Thyroid gland (tissue), 4 donors: Measurements from ENCODE around the gene LSM14A. TPM values are rescaled to one million over a fixed set of nuclear protein-coding genes. Genes with fewer than 3 reads are reported as not detected.

Experiments used
- DNase-seq, 2 donors: peaks; one replicate each; pipeline ENCODE4 v3.0.0-alpha.2; 2019
- H3K27ac ChIP-seq, 3 donors: fragments of 200-600 bp; sonication (generic); 1 replicate in 2 of 3; 2 replicates in 1 of 3; pipeline ENCODE4 v1.5.1; 2016 to 2019; ENCODE audit warnings: mild to moderate bottlenecking in 1 of 3, moderate library complexity in 1 of 3
- H3K27me3 ChIP-seq: fragments of 200-600 bp; sonication (generic); one replicate; pipeline ENCODE4 v1.5.1; 2019
- H3K36me3 ChIP-seq, 2 donors: fragments of 200-600 bp; sonication (generic); one replicate each; pipeline ENCODE4 v1.5.1; 2016 to 2019
- H3K4me1 ChIP-seq, 2 donors: fragments of 200-600 bp; sonication (generic); one replicate each; pipeline ENCODE4 v1.5.1; 2017 to 2019
- H3K4me3 ChIP-seq, 3 donors: fragments of 200-600 bp; sonication (generic); replicated peaks in 1 of 3; 1 replicate in 2 of 3; 2 replicates in 1 of 3; pipeline ENCODE4 v1.5.1; 2016; ENCODE audit warnings: mild to moderate bottlenecking in 1 of 3
- H3K9me3 ChIP-seq: fragments of 200-600 bp; sonication (generic); one replicate; pipeline ENCODE4 v1.5.1; 2017
- CTCF ChIP-seq, 6 experiments: fragments of 200-600 bp in 3 of 6; fragments of 450-650 bp in 3 of 6; sonication (generic) in 3 of 6; IDR thresholded peaks; one replicate each; pipeline ENCODE4 v1.5.1; 2016 to 2019; ENCODE audit warnings: antibody characterized with exemption in 6 of 6, mild to moderate bottlenecking in 2 of 6, inconsistent platforms in 1 of 6, moderate library complexity in 1 of 6
- POLR2A ChIP-seq, 2 donors: fragments of 450-650 bp; IDR thresholded peaks; one replicate each; pipeline ENCODE4 v1.6.1; 2017; ENCODE audit warnings: antibody characterized with exemption in 2 of 2, mild to moderate bottlenecking in 2 of 2, moderate library complexity in 1 of 2
- WGBS, 2 donors: methylation state at CpG; one replicate each; pipeline ENCODE4 v1.1.5; 2017; 5-methylcytosine and 5-hydroxymethylcytosine counted together
- intact Hi-C: fragments of 100-400 bp; cut with DNase I; formaldehyde crosslinking; loops from one replicate; pipeline ENCODE4 v1.15.1; 2023
- total RNA-seq, 4 donors: library from RNA; depleted of rRNA; stranded (reverse); fragments of >200 nt; gene quantifications; one replicate each; pipeline ENCODE4 v1.2.3, GENCODE V29; 2016

LSM14A gene
- total RNA-seq, 4 donors from 2014 or later, result 137 to 253 (median 168) TPM

- DNase-seq, result no peak
- TF ChIP-seq CTCF (IDR thresholded peaks at IDR 0.05), result no peak
- TF ChIP-seq POLR2A (IDR thresholded peaks at IDR 0.05), result no peak
- no peaks in the 10 kb centered on the region for H3K9me3 ChIP-seq
- no peak overlapping the region for H3K4me3 ChIP-seq
- WGBS, 2 donors, result 79 to 87% methylated on average over 4 of the region's 4 CpGs
- no peaks in the 10 kb centered on the region for H3K27me3 ChIP-seq
- peak overlapping the region in 1 of 3 donors; percentile 7 for H3K27ac ChIP-seq
- peaks cover 16 to 20% of the 10 kb centered on the region in 2 donors for H3K4me1 ChIP-seq
- no peaks in the 10 kb centered on the region for H3K36me3 ChIP-seq
- intact Hi-C loops, result no loop called here
Measured at GRCh38 chr19:34277244-34277643, 104.9 kb downstream of the LSM14A start.

- no peak overlapping the region for H3K27ac ChIP-seq
- TF ChIP-seq POLR2A (IDR thresholded peaks at IDR 0.05) (no peak), CTCF (IDR thresholded peaks at IDR 0.05) (no peak)
- peaks cover 26% of the 10 kb centered on the region in 2 donors for H3K4me1 ChIP-seq
- no peak for DNase-seq
- no peaks in the 10 kb centered on the region for H3K27me3 ChIP-seq
- H3K36me3 ChIP-seq, result no peaks in the 10 kb centered on the region
- no peaks in the 10 kb centered on the region for H3K9me3 ChIP-seq
- intact Hi-C loops, result no loop called here
- 94 to 95% methylated on average over 4 of the region's 4 CpGs for WGBS, 2 donors
- H3K4me3 ChIP-seq, result no peak overlapping the region
Measured at GRCh38 chr19:34278783-34279182, 106.5 kb downstream of the LSM14A start.

Other genes starting within 250 kb of the LSM14A start
- gene GARRE1, start 82.0 kb downstream of the LSM14A start, total RNA-seq, result 10 to 100 TPM; 24.7 to 43.5 (median 30.9) TPM
- 100 to 1,000 TPM; 118 to 446 (median 224) TPM for gene GPI, start 192.7 kb downstream of the LSM14A start, total RNA-seq
- gene PDCD2L, start 231.9 kb downstream of the LSM14A start, total RNA-seq, result 10 to 100 TPM in 3 of 4 donors, 1 to 10 TPM in 1; 7.9 to 15.9 (median 11.8) TPM